A549 (cell line): ENCODE results near the gene SLC6A18.

Experiments
- CTCF ChIP-seq: fragments of >200 bp; sonication (Bioruptor Twin); formaldehyde crosslinking; IDR thresholded peaks from 3 replicates; pipeline ENCODE4 v1.5.1; 2016
- EHF ChIP-seq: fragments of 250-450 bp; sonication (Bioruptor Pico); IDR thresholded peaks from 2 replicates; pipeline ENCODE4 v1.5.0; 2020; ENCODE audit warnings: mild to moderate bottlenecking
- EP300 ChIP-seq, 2 experiments: fragments of >200 bp; sonication (Bioruptor Twin); formaldehyde crosslinking; IDR thresholded peaks; 2 replicates in 1 of 2; 3 replicates in 1 of 2; pipeline ENCODE4 v1.6.1; 2016 to 2017
- FOSL2 ChIP-seq, 2 experiments: fragments of 450-650 bp in 1 of 2; fragments of >200 bp in 1 of 2; sonication (Bioruptor Twin) in 1 of 2; formaldehyde crosslinking; IDR thresholded peaks; 2 replicates each; pipeline versions ENCODE4 v1.5.0 to v1.6.1; 2016 to 2020; ENCODE audit warnings: mild to moderate bottlenecking in 1 of 2, moderate library complexity in 1 of 2
- HDAC2 ChIP-seq: fragments of 200-600 bp; sonication (generic); IDR thresholded peaks from 2 replicates; pipeline ENCODE4 v1.6.1; 2016
- HEYL ChIP-seq: fragments of 250-450 bp; sonication (Bioruptor Pico); IDR thresholded peaks from 2 replicates; pipeline ENCODE4 v1.8.0; 2021; ENCODE audit warnings: mild to moderate bottlenecking, moderate library complexity
- MYC ChIP-seq: IDR thresholded peaks from 2 replicates; pipeline ENCODE4 v1.6.1; 2012; ENCODE audit warnings: mild to moderate bottlenecking, inconsistent platforms, low read length, improper control_type of control experiment, borderline replicate concordance
- PBX3 ChIP-seq: IDR thresholded peaks from 2 replicates; pipeline ENCODE4 v1.6.1; 2012
- POLR2A ChIP-seq: IDR thresholded peaks from 2 replicates; pipeline ENCODE4 v1.6.1; 2012; ENCODE audit warnings: mild to moderate bottlenecking, low read length
- REST ChIP-seq: fragments of 200-600 bp; sonication (generic); IDR thresholded peaks from 2 replicates; pipeline ENCODE4 v1.6.1; 2016; ENCODE audit warnings: antibody characterized with exemption, mild to moderate bottlenecking, moderate library complexity
- SMC3 ChIP-seq: fragments of >200 bp; sonication (Bioruptor Twin); formaldehyde crosslinking; IDR thresholded peaks from 3 replicates; pipeline ENCODE4 v1.6.1; 2018; ENCODE audit warnings: inconsistent platforms
- SREBF2 ChIP-seq: fragments of 450-650 bp; IDR thresholded peaks from 2 replicates; pipeline ENCODE4 v1.6.1; 2014; ENCODE audit warnings: mild to moderate bottlenecking, moderate library complexity
- ZSCAN20 ChIP-seq: fragments of 250-450 bp; sonication (Bioruptor Pico); IDR thresholded peaks from 2 replicates; pipeline ENCODE4 v1.8.0; 2022; ENCODE audit warnings: mild to moderate bottlenecking, moderate library complexity

- no peak for TF ChIP-seq SMC3
- TF ChIP-seq CTCF = no peak
- no peak for TF ChIP-seq POLR2A
- TF ChIP-seq EHF (CRISPR knock-in tag) = no peak
- TF ChIP-seq REST = no peak
- no peak for TF ChIP-seq ZSCAN20 (CRISPR knock-in tag)
- no peak for TF ChIP-seq PBX3
- TF ChIP-seq FOSL2 (IDR thresholded peaks at IDR 0.05) = no peak
- no peak for TF ChIP-seq FOSL2 (CRISPR knock-in tag; IDR thresholded peaks at IDR 0.05)
- TF ChIP-seq HEYL (CRISPR knock-in tag) = no peak
- no peak for TF ChIP-seq SREBF2
- no peak for TF ChIP-seq MYC
- no peak for TF ChIP-seq HDAC2
- TF ChIP-seq EP300 (IDR thresholded peaks at IDR 0.05) = no peak
Observed at GRCh38 chr5:1212881-1213280, 12.3 kb upstream of the SLC6A18 start.
